ENCODE measurements around the gene PFDN5. TPM values are rescaled to one million over a fixed set of nuclear protein-coding genes. Genes with fewer than 3 reads are reported as not detected.

The PFDN5 gene
- total RNA-seq, 1 donor, result 323 TPM

DNA sequence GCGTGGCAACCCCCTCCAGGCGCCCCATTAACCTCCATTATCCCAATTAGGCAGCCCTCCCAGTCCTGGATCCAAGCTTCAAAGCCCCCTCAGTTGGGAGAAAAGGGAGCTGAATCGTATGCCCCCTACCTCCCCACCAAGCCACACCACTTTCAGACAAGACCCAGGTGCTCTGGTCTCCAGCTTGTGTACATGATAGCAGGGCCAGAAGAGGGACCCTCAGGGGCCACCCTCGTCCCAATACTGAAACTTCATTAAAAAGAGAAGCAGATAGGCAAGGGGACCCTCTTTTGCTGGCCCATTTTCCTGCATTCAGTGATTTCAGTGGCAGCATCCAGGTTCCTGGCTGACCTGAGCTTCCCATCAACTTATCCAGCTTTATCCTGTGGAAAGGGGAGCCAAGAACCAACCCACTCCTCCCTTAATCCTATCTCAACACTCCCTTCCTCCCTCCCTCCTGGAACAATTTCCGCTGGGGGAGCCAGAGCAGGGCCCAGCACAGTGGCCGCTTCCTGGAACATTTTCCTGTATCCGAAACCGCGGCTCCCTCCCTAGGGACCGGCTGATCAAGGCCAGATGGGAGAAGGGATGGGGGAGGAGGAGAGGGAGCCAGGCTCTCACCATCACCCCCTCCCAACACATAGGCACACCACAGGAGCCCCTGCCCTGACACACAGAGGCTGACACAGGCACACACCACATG is 50.3 kb downstream of the PFDN5 start:
- H3K4me3 ChIP-seq (ENCODE audit: insufficient read depth, low read length), result peak overlapping the region; percentile 88
- H3K36me3 ChIP-seq (ENCODE audit: insufficient read depth, low read length), result no peaks in the 10 kb centered on the region
- H3K27me3 ChIP-seq (ENCODE audit: insufficient read depth, low read length), result no peaks in the 10 kb centered on the region
- H3K27ac ChIP-seq (ENCODE audit: low read depth, low read length), result peak overlapping the region; percentile 25
- H3K79me2 ChIP-seq (ENCODE audit: insufficient read depth, low read length), result no peaks in the 10 kb centered on the region
- H3K9me3 ChIP-seq (ENCODE audit: low read depth, low read length), result no peaks in the 10 kb centered on the region
- H4K20me1 ChIP-seq (ENCODE audit: insufficient read depth, low read length), result no peaks in the 10 kb centered on the region
- peaks cover 23% of the 10 kb centered on the region for H3K4me1 ChIP-seq (ENCODE audit: insufficient read depth, low read length)
- H3K4me2 ChIP-seq (ENCODE audit: insufficient read depth, low read length), result peak overlapping the region; percentile 97
- DNase-seq (ENCODE audit: insufficient read length, low spot score, missing footprints), result peak; percentile 86
- TF ChIP-seq, protein P1, sequence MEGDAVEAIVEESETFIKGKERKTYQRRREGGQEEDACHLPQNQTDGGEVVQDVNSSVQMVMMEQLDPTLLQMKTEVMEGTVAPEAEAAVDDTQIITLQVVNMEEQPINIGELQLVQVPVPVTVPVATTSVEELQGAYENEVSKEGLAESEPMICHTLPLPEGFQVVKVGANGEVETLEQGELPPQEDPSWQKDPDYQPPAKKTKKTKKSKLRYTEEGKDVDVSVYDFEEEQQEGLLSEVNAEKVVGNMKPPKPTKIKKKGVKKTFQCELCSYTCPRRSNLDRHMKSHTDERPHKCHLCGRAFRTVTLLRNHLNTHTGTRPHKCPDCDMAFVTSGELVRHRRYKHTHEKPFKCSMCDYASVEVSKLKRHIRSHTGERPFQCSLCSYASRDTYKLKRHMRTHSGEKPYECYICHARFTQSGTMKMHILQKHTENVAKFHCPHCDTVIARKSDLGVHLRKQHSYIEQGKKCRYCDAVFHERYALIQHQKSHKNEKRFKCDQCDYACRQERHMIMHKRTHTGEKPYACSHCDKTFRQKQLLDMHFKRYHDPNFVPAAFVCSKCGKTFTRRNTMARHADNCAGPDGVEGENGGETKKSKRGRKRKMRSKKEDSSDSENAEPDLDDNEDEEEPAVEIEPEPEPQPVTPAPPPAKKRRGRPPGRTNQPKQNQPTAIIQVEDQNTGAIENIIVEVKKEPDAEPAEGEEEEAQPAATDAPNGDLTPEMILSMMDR (IDR thresholded peaks at IDR 0.05; ENCODE audit: extremely low read depth, low read depth, low read length), result no peak
- peak overlapping the region; percentile 42 for H2AFZ ChIP-seq (ENCODE audit: low read length)

DNA sequence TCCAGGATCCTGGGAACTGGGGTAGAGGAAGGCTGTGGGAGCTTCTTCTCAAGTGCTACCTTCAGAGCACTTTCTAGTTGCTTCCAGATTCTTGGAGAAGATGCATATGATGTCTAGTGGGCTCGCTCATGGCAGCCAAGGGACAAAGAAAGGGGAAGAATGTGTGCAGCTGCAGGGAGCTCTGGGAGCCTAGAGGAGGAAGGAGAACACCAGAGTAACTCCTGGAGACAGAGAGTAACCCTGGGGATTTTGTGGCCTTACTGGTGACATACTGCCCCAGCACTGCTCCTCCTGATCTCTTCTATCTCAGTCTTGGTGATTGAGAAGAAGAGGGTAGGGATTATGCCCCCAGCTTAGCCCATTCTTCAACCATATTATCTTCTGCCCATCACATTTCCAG is 51.1 kb downstream of the PFDN5 start:
- TF ChIP-seq, protein P1 (IDR thresholded peaks at IDR 0.05; ENCODE audit: extremely low read depth, low read depth, low read length), result no peak
- Histone ChIP-seq H3K36me3 (ENCODE audit: insufficient read depth, low read length) (no peaks in the 10 kb centered on the region), H3K4me1 (ENCODE audit: insufficient read depth, low read length) (peaks cover 23% of the 10 kb centered on the region), H3K9me3 (ENCODE audit: low read depth, low read length) (no peaks in the 10 kb centered on the region), H4K20me1 (ENCODE audit: insufficient read depth, low read length) (no peaks in the 10 kb centered on the region), H3K27me3 (ENCODE audit: insufficient read depth, low read length) (no peaks in the 10 kb centered on the region), H3K27ac (ENCODE audit: low read depth, low read length) (no peak overlapping the region), H3K4me3 (ENCODE audit: insufficient read depth, low read length) (no peak overlapping the region), H3K4me2 (ENCODE audit: insufficient read depth, low read length) (no peak overlapping the region), H3K79me2 (ENCODE audit: insufficient read depth, low read length) (no peaks in the 10 kb centered on the region), H2AFZ (ENCODE audit: low read length) (no peak overlapping the region)
- no peak for DNase-seq (ENCODE audit: insufficient read length, low spot score, missing footprints)

DNA sequence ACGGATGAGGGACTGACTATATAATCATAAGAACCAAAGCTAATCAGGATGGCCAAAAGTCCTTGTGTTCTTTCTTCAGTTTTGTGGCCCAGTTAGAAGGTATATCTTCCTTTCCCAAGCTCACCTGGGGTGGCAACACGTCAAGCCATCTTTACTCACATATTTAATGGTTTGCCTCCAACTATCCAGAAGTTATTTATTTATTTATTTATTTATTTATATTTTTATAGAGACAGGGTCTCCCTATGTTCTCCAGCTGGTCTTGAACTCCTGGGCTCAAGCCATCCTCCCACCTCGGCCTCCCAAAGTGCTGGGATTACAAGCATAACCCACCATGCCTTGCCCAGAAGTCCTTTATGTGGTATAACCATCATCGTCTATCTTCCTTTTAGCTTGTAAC is 52.6 kb downstream of the PFDN5 start:
- TF ChIP-seq, protein P1 (IDR thresholded peaks at IDR 0.05; ENCODE audit: extremely low read depth, low read depth, low read length), result no peak
- Histone ChIP-seq H3K4me2 (ENCODE audit: insufficient read depth, low read length) (no peak overlapping the region), H3K27me3 (ENCODE audit: insufficient read depth, low read length) (no peaks in the 10 kb centered on the region), H2AFZ (ENCODE audit: low read length) (no peak overlapping the region), H3K79me2 (ENCODE audit: insufficient read depth, low read length) (no peaks in the 10 kb centered on the region), H3K9me3 (ENCODE audit: low read depth, low read length) (no peaks in the 10 kb centered on the region), H4K20me1 (ENCODE audit: insufficient read depth, low read length) (no peaks in the 10 kb centered on the region), H3K27ac (ENCODE audit: low read depth, low read length) (no peak overlapping the region), H3K4me1 (ENCODE audit: insufficient read depth, low read length) (peaks cover 23% of the 10 kb centered on the region), H3K36me3 (ENCODE audit: insufficient read depth, low read length) (no peaks in the 10 kb centered on the region), H3K4me3 (ENCODE audit: insufficient read depth, low read length) (no peak overlapping the region)
- DNase-seq (ENCODE audit: insufficient read length, low spot score, missing footprints), result no peak

Other genes with a start within 250 kb of the PFDN5 start
- gene TNS2, start 245.5 kb upstream of the PFDN5 start, total RNA-seq, result 72.0 and 76.0 TPM in 2 replicates
- 25.6 and 26.8 TPM in 2 replicates for gene SPRYD3, start 216.2 kb upstream of the PFDN5 start, total RNA-seq
- gene IGFBP6, start 197.9 kb upstream of the PFDN5 start, total RNA-seq, result 431 and 577 TPM in 2 replicates
- not detected in 2 replicates for gene SOAT2, start 192.1 kb upstream of the PFDN5 start, total RNA-seq
- gene ZNF740, start 114.8 kb upstream of the PFDN5 start, total RNA-seq, result 14.7 and 19.5 TPM in 2 replicates
- gene CSAD, start 114.6 kb upstream of the PFDN5 start, total RNA-seq, result 9.1 and 9.4 TPM in 2 replicates
- gene ITGB7, start 88.3 kb upstream of the PFDN5 start, total RNA-seq, result 0.88 and 1.1 TPM in 2 replicates
- 46.6 and 49.9 TPM in 2 replicates for gene RARG, start 63.3 kb upstream of the PFDN5 start, total RNA-seq
- 0.72 and 1.8 TPM in 2 replicates for gene ESPL1, start 27.2 kb upstream of the PFDN5 start, total RNA-seq
- gene MYG1, start 4.2 kb downstream of the PFDN5 start, total RNA-seq, result 32.9 and 34.2 TPM in 2 replicates
- 37.4 and 39.8 TPM in 2 replicates for gene AAAS, start 26.1 kb downstream of the PFDN5 start, total RNA-seq
- not detected in 2 replicates for gene SP7, start 40.8 kb downstream of the PFDN5 start, total RNA-seq
- 50.3 and 56.0 TPM in 2 replicates for gene SP1, start 84.6 kb downstream of the PFDN5 start, total RNA-seq
- gene AMHR2, start 128.3 kb downstream of the PFDN5 start, total RNA-seq, result not detected in 2 replicates
- gene PRR13, start 146.2 kb downstream of the PFDN5 start, total RNA-seq, result 55.0 and 64.2 TPM in 2 replicates
- 247 and 293 TPM in 2 replicates for gene PCBP2, start 156.6 kb downstream of the PFDN5 start, total RNA-seq
- 49.6 and 51.9 TPM in 2 replicates for gene MAP3K12, start 203.9 kb downstream of the PFDN5 start, total RNA-seq
- 33.0 and 35.5 TPM in 2 replicates for gene TARBP2, start 205.7 kb downstream of the PFDN5 start, total RNA-seq
- gene NPFF, start 211.9 kb downstream of the PFDN5 start, total RNA-seq, result not detected in 2 replicates